Neural cell (in vitro differentiated cells): ENCODE results near the gene AHNAK. TPM values are rescaled to one million over a fixed set of nuclear protein-coding genes. Genes with fewer than 3 reads are reported as not detected.

Source experiments
- H2AFZ ChIP-seq: fragments of 200-600, 300-800 bp; sonication (generic), shearing (Covaris generic); 2 replicates; pipeline ENCODE4 v1.6.0; 2014; ENCODE audit warnings: low read depth, mild to moderate bottlenecking, antibody characterized with exemption, low read length, moderate library complexity
- H3F3A ChIP-seq: fragments of 200-600 bp; shearing (Covaris generic); 2 replicates; pipeline ENCODE4 v1.6.1; 2016; ENCODE audit warnings: mild to moderate bottlenecking, moderate library complexity, mixed read lengths, antibody characterized with exemption, low read length; ENCODE audit not compliant: insufficient read depth, poor library complexity, severe bottlenecking
- H3K27ac ChIP-seq: fragments of 200-600, 300-800 bp; sonication (generic), shearing (Covaris generic); 2 replicates; pipeline ENCODE4 v1.5.1; 2014; ENCODE audit warnings: mild to moderate bottlenecking, low read length, moderate library complexity
- H3K27me3 ChIP-seq: fragments of 300-800, 200-600 bp; sonication (generic), shearing (Covaris generic); 2 replicates; pipeline ENCODE4 v1.6.0; 2014; ENCODE audit warnings: mild to moderate bottlenecking, low read depth, low read length, moderate library complexity; ENCODE audit not compliant: insufficient read depth
- H3K36me3 ChIP-seq: fragments of 300-800, 200-600 bp; sonication (generic), shearing (Covaris generic); 2 replicates; pipeline ENCODE4 v1.5.1; 2014; ENCODE audit warnings: mild to moderate bottlenecking, antibody characterized with exemption, low read length, moderate library complexity; ENCODE audit not compliant: insufficient read depth
- H3K4me2 ChIP-seq: fragments of 300-800, 200-600 bp; sonication (generic), shearing (Covaris generic); 2 replicates; pipeline ENCODE4 v1.6.0; 2014; ENCODE audit warnings: mild to moderate bottlenecking, low read length
- H3K4me3 ChIP-seq: fragments of 300-800, 200-600 bp; sonication (generic), shearing (Covaris generic); 2 replicates; pipeline ENCODE4 v1.5.1; 2014; ENCODE audit warnings: mild to moderate bottlenecking, low read length, moderate library complexity
- H3K79me2 ChIP-seq: fragments of 200-600 bp; shearing (Covaris generic); replicated peaks from 2 replicates; pipeline ENCODE4 v1.6.0; 2014; ENCODE audit warnings: mild to moderate bottlenecking, low read length, moderate library complexity; ENCODE audit not compliant: insufficient read depth
- H3K9ac ChIP-seq: fragments of 300-800, 200-600 bp; sonication (generic), shearing (Covaris generic); 2 replicates; pipeline ENCODE4 v1.6.1; 2016; ENCODE audit warnings: mild to moderate bottlenecking, low read length, mixed read lengths
- H3K9me2 ChIP-seq: fragments of 200-600 bp; shearing (Covaris generic); 2 replicates; pipeline ENCODE4 v1.6.1; 2016; ENCODE audit warnings: mild to moderate bottlenecking, low read length, mixed read lengths; ENCODE audit not compliant: insufficient read depth
- H3K9me3 ChIP-seq: fragments of 200-600, 300-800 bp; sonication (generic), shearing (Covaris generic); 2 replicates; pipeline ENCODE4 v1.6.1; 2016; ENCODE audit warnings: mild to moderate bottlenecking, mixed run types, low read length, moderate library complexity, mixed read lengths
- H4K20me1 ChIP-seq: fragments of 200-600 bp; shearing (Covaris generic); 2 replicates; pipeline ENCODE4 v1.6.1; 2016; ENCODE audit warnings: mild to moderate bottlenecking, mixed run types; ENCODE audit not compliant: insufficient read depth
- EP300 ChIP-seq: fragments of 450-650 bp; conservative IDR thresholded peaks from 2 replicates; pipeline ENCODE4 v1.6.1; 2014; ENCODE audit warnings: antibody characterized with exemption, mild to moderate bottlenecking, moderate library complexity; ENCODE audit not compliant: poor library complexity, severe bottlenecking
- EZH2 ChIP-seq: fragments of 200-600, 300-800 bp; shearing (Covaris generic), sonication (generic); IDR thresholded peaks from 2 replicates; pipeline ENCODE4 v1.6.1; 2014; ENCODE audit warnings: antibody characterized with exemption, low read length, borderline replicate concordance, mild to moderate bottlenecking; ENCODE audit not compliant: insufficient read depth, poor library complexity, severe bottlenecking
- MXI1 ChIP-seq: fragments of 450-650 bp; conservative IDR thresholded peaks from 2 replicates; pipeline ENCODE4 v1.6.1; 2014; ENCODE audit warnings: antibody characterized with exemption, mild to moderate bottlenecking; ENCODE audit not compliant: poor library complexity, severe bottlenecking
- POLR2AphosphoS5 ChIP-seq: IDR thresholded peaks from 2 replicates; pipeline ENCODE4 v1.6.1; 2012
- RAD21 ChIP-seq: fragments of 450-650 bp; conservative IDR thresholded peaks from 2 replicates; pipeline ENCODE4 v1.6.1; 2014; ENCODE audit warnings: antibody characterized with exemption, mild to moderate bottlenecking, moderate library complexity
- SMC3 ChIP-seq: fragments of 450-650 bp; conservative IDR thresholded peaks from 2 replicates; pipeline ENCODE4 v1.6.1; 2014; ENCODE audit warnings: antibody characterized with exemption, mild to moderate bottlenecking, moderate library complexity; ENCODE audit not compliant: poor library complexity
- TAF1 ChIP-seq: IDR thresholded peaks from 2 replicates; pipeline ENCODE4 v1.6.1; 2012; ENCODE audit warnings: low read depth
- polyA plus RNA-seq: library from polyadenylated mRNA; depleted of rRNA; stranded (reverse); fragments of >200 nt; gene quantifications from 2 replicates; pipeline ENCODE4 v1.2.3, GENCODE V29; 2014
- TF ChIP-seq, protein P1 (sequence below): IDR thresholded peaks from 2 replicates; pipeline ENCODE4 v1.6.1; 2012; ENCODE audit warnings: borderline replicate concordance
- TF ChIP-seq, protein P2 (sequence below): fragments of 450-650 bp; IDR thresholded peaks from 2 replicates; pipeline ENCODE4 v1.5.1; 2014; ENCODE audit warnings: antibody characterized with exemption, mild to moderate bottlenecking, moderate library complexity; ENCODE audit not compliant: poor library complexity, severe bottlenecking

The AHNAK gene
- polyA plus RNA-seq, 1 donor from 2014 or later: 0.11 TPM

DNA sequence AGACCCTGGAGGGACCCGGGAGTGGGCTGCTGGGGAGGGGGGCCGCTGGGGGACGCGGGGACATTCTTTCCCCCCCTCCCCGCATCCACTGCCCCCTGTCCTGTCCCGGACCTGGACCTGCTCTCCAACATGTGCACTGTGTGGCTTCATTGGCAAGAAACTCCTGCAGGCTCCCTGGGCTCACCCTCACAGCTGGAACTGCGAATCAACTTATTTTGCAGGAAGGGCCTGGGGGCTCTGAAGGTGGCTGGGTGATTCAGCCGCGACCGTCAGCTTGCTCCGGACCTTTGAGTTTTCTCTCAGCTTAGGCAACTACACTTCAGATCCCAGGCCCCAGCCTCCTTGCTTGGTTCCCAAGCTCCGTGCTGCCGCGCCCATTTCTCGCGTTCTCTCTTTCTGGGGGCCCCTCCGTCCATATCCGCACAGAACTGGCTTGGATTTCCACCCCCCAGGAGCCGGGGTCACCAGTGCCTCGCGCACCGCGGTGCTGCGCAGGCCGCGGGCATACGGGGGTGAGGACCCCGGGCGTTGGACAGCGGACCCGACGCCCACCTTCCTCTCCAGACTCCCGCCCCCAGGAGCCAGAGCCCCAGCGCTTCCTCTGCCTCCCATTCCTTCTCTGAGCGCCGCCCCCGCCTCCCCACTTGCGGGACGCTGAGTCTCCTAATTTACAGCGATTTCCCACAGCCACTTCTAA is 471 bp upstream of the AHNAK start:
- peak overlapping the region; percentile 59 for H3K4me3 ChIP-seq
- no peaks in the 10 kb centered on the region for H4K20me1 ChIP-seq
- no peak overlapping the region for H3K9ac ChIP-seq
- H3K27ac ChIP-seq: no peak overlapping the region
- H3K9me2 ChIP-seq: no peaks in the 10 kb centered on the region
- H2AFZ ChIP-seq: no peak overlapping the region
- TF ChIP-seq, protein P1, sequence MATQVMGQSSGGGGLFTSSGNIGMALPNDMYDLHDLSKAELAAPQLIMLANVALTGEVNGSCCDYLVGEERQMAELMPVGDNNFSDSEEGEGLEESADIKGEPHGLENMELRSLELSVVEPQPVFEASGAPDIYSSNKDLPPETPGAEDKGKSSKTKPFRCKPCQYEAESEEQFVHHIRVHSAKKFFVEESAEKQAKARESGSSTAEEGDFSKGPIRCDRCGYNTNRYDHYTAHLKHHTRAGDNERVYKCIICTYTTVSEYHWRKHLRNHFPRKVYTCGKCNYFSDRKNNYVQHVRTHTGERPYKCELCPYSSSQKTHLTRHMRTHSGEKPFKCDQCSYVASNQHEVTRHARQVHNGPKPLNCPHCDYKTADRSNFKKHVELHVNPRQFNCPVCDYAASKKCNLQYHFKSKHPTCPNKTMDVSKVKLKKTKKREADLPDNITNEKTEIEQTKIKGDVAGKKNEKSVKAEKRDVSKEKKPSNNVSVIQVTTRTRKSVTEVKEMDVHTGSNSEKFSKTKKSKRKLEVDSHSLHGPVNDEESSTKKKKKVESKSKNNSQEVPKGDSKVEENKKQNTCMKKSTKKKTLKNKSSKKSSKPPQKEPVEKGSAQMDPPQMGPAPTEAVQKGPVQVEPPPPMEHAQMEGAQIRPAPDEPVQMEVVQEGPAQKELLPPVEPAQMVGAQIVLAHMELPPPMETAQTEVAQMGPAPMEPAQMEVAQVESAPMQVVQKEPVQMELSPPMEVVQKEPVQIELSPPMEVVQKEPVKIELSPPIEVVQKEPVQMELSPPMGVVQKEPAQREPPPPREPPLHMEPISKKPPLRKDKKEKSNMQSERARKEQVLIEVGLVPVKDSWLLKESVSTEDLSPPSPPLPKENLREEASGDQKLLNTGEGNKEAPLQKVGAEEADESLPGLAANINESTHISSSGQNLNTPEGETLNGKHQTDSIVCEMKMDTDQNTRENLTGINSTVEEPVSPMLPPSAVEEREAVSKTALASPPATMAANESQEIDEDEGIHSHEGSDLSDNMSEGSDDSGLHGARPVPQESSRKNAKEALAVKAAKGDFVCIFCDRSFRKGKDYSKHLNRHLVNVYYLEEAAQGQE: no peak
- TF ChIP-seq POLR2AphosphoS5 (no peak), MXI1 (no peak), TAF1 (no peak), RAD21 (no peak), SMC3 (no peak), EZH2 (no peak), EP300 (no peak)
- TF ChIP-seq, protein P2, sequence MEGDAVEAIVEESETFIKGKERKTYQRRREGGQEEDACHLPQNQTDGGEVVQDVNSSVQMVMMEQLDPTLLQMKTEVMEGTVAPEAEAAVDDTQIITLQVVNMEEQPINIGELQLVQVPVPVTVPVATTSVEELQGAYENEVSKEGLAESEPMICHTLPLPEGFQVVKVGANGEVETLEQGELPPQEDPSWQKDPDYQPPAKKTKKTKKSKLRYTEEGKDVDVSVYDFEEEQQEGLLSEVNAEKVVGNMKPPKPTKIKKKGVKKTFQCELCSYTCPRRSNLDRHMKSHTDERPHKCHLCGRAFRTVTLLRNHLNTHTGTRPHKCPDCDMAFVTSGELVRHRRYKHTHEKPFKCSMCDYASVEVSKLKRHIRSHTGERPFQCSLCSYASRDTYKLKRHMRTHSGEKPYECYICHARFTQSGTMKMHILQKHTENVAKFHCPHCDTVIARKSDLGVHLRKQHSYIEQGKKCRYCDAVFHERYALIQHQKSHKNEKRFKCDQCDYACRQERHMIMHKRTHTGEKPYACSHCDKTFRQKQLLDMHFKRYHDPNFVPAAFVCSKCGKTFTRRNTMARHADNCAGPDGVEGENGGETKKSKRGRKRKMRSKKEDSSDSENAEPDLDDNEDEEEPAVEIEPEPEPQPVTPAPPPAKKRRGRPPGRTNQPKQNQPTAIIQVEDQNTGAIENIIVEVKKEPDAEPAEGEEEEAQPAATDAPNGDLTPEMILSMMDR: no peak
- H3K79me2 ChIP-seq: no peaks in the 10 kb centered on the region
- H3K27me3 ChIP-seq: peaks cover 60% of the 10 kb centered on the region
- H3K36me3 ChIP-seq: no peaks in the 10 kb centered on the region
- H3F3A ChIP-seq: no peaks in the 10 kb centered on the region
- H3K9me3 ChIP-seq: no peaks in the 10 kb centered on the region
- no peak overlapping the region for H3K4me2 ChIP-seq

DNA sequence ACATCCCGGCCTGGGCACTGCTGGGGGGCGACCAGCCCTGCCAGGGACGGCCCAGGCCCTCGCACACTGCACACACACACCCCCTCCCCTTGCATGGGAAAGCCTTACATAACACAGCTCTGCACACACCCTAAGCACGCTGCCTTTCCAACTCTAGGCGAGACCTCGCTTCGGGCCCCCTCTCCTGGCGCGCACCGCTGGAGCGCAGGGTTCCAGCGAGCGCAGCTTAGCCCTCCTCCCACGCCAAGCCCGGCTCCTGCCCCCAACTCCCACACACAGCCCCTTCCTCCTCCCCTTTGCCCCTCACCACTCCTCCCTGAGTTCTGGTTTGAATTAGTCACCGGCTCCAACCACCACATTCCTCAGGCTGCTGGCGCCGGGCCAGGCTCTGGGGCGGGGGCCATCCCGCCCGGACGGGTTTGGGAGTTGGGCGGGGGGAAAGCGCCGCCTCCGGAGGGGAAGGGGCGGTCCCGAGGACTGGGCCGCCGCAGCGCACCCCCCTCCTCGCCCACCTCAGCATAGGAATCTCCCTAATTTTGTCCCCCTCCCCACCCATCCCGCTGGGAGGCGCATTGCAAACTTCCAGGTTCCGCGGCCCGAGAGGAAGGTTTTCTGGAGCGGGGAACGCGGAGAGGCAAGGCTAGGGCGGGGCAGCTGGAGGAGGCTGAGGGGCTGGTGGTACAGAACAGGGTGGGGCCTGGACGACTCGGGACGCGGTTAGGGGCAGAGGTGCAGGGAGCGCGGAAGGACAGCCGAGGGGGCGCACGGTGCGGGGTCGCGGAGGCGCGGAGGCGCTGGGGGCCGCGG is 966 bp downstream of the AHNAK start:
- Histone ChIP-seq H3K9ac (peak overlapping the region; percentile 5), H3F3A (no peaks in the 10 kb centered on the region), H4K20me1 (no peaks in the 10 kb centered on the region), H3K79me2 (no peaks in the 10 kb centered on the region), H3K36me3 (no peaks in the 10 kb centered on the region), H3K4me2 (peak overlapping the region; percentile 58), H3K9me2 (no peaks in the 10 kb centered on the region), H3K4me3 (peak overlapping the region; percentile 59), H2AFZ (no peak overlapping the region), H3K9me3 (no peaks in the 10 kb centered on the region), H3K27ac (no peak overlapping the region), H3K27me3 (peaks cover 60% of the 10 kb centered on the region)
- TF ChIP-seq SMC3 (peak; percentile 30), EP300 (no peak)
- TF ChIP-seq, protein P2: peak; percentile 20
